ENCODE results near the gene MGAT3. TPM values are rescaled to one million over a fixed set of nuclear protein-coding genes. Genes with fewer than 3 reads are reported as not detected.

MGAT3 gene
- polyA plus RNA-seq, 1 of the 3 experiments (the other 2 are of a cell fraction) = 0.16 TPM

DNA sequence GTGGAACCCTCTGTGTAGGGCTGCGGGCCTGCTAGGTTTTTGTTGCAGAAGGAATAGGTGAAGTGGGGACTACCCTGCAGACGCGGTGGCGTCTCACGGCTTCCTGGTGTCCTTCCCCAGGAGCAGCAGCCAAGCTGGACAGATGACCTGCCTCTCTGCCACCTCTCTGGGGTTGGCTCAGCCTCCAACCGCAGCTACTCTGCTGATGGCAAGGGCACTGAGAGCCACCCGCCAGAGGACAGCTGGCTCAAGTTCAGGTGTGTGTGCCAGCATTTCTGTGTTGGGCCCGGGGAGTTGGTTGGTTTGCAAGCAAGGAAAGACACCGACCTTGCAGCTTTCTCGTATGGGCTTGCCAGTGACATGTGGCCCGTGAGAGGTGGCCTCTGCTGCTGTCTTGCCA lies 41.9 kb upstream of the MGAT3 start:
- no peaks in the 10 kb centered on the region for H3K9me2 ChIP-seq
- no peaks in the 10 kb centered on the region for H3K27me3 ChIP-seq (ENCODE audit: insufficient read depth)
- no peaks in the 10 kb centered on the region; a peak in 1 of 4 replicates for H3K4me1 ChIP-seq (ENCODE audit: control insufficient read depth in 1 of 2, insufficient read depth in 2 of 2, low read depth in 1 of 2, low read length in 1 of 2)
- WGBS (ENCODE audit: low lambda C conversion rate) = no CpG with 5 or more reads among the region's 11 CpGs
- H2AFZ ChIP-seq (ENCODE audit: low read depth) = no peak overlapping the region
- H3K79me2 ChIP-seq (ENCODE audit: insufficient read depth) = no peaks in the 10 kb centered on the region
- no peak overlapping the region for H3K27ac ChIP-seq (ENCODE audit: low read depth in 2 of 2, low read length in 1 of 2)
- no peaks in the 10 kb centered on the region for H3K9me3 ChIP-seq
- no peak overlapping the region for H3K4me3 ChIP-seq (ENCODE audit: low read depth in 2 of 2, low read length in 1 of 2)
- ChIA-PET CTCF (interaction anchor here (1.1 kb wide), 1 partner anchor 21 kb away, joined by 3 read pairs; no protein-coding TSS in a partner anchor), POLR2A (no interaction called here)
- H4K20me1 ChIP-seq (ENCODE audit: insufficient read depth) = no peaks in the 10 kb centered on the region
- no peaks in the 10 kb centered on the region for H3F3A ChIP-seq (replicated peaks; ENCODE audit: insufficient read depth)
- no peak for DNase-seq
- H3K9ac ChIP-seq = no peak overlapping the region
- no peak for TF ChIP-seq JUND (IDR thresholded peaks at IDR 0.05)
- TF ChIP-seq NFIC (IDR thresholded peaks at IDR 0.05; ENCODE audit: borderline replicate concordance) = no peak
- no peak for TF ChIP-seq RCOR1 (IDR thresholded peaks at IDR 0.05; ENCODE audit: low read length)
- TF ChIP-seq YY1 (IDR thresholded peaks at IDR 0.05; ENCODE audit: low read depth) = no peak
- TF ChIP-seq TEAD4 (IDR thresholded peaks at IDR 0.05; ENCODE audit: borderline replicate concordance, insufficient read depth) = no peak
- TF ChIP-seq MXI1 (IDR thresholded peaks at IDR 0.05; ENCODE audit: low read depth, low read length) = no peak
- TF ChIP-seq, protein P1, sequence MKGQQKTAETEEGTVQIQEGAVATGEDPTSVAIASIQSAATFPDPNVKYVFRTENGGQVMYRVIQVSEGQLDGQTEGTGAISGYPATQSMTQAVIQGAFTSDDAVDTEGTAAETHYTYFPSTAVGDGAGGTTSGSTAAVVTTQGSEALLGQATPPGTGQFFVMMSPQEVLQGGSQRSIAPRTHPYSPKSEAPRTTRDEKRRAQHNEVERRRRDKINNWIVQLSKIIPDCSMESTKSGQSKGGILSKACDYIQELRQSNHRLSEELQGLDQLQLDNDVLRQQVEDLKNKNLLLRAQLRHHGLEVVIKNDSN (IDR thresholded peaks at IDR 0.05; ENCODE audit: borderline replicate concordance, low read depth) = no peak
- no peak for TF ChIP-seq USF2 (IDR thresholded peaks at IDR 0.05; ENCODE audit: borderline replicate concordance, low read depth, low read length)
- TF ChIP-seq FOSL2 (IDR thresholded peaks at IDR 0.05; ENCODE audit: borderline replicate concordance, low read depth) = no peak
- TF ChIP-seq, protein P2, sequence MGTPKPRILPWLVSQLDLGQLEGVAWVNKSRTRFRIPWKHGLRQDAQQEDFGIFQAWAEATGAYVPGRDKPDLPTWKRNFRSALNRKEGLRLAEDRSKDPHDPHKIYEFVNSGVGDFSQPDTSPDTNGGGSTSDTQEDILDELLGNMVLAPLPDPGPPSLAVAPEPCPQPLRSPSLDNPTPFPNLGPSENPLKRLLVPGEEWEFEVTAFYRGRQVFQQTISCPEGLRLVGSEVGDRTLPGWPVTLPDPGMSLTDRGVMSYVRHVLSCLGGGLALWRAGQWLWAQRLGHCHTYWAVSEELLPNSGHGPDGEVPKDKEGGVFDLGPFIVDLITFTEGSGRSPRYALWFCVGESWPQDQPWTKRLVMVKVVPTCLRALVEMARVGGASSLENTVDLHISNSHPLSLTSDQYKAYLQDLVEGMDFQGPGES (IDR thresholded peaks at IDR 0.05; ENCODE audit: low read depth, low read length) = no peak
- no peak overlapping the region for H3K4me2 ChIP-seq
- no peaks in the 10 kb centered on the region for H3K36me3 ChIP-seq (replicated peaks in 1 of 2; ENCODE audit: control insufficient read depth in 1 of 2, insufficient read depth in 2 of 2, low read length in 1 of 2)

DNA sequence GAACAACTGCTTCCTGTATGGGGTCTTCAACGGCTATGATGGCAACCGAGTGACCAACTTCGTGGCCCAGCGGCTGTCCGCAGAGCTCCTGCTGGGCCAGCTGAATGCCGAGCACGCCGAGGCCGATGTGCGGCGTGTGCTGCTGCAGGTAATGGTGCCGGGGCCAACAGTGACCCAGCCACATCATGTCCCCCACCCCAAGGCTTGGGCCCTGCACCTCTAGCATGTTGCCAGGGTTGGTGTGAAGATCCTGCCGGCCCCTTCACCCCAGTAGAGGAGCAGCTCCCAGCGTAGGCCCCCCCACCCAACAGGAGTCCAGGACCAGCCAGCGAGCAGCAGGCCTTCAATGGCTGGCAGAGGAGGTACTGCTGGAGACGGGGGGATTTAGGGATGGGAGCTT lies 41.3 kb upstream of the MGAT3 start:
- CTCF ChIA-PET = interaction anchor here (1.1 to 1.9 kb wide), 2 partner anchors 16 to 21 kb away, joined by 3 to 7 read pairs; partner anchors contain the start of gene TAB1
- no peaks in the 10 kb centered on the region for H4K20me1 ChIP-seq (ENCODE audit: insufficient read depth)
- 100% methylated on average over 4 of the region's 16 CpGs for WGBS (ENCODE audit: low lambda C conversion rate)
- H3K79me2 ChIP-seq (ENCODE audit: insufficient read depth) = no peaks in the 10 kb centered on the region
- POLR2A ChIA-PET = no interaction called here
- H3F3A ChIP-seq (replicated peaks; ENCODE audit: insufficient read depth) = no peaks in the 10 kb centered on the region
- H3K9me2 ChIP-seq = no peaks in the 10 kb centered on the region
- no peak overlapping the region for H3K27ac ChIP-seq (ENCODE audit: low read depth in 2 of 2, low read length in 1 of 2)
- peaks cover 0 to 2% of the 10 kb centered on the region in 2 experiments for H3K36me3 ChIP-seq (replicated peaks in 1 of 2; ENCODE audit: control insufficient read depth in 1 of 2, insufficient read depth in 2 of 2, low read length in 1 of 2)
- H3K4me3 ChIP-seq (ENCODE audit: low read depth in 2 of 2, low read length in 1 of 2) = no peak overlapping the region
- no peaks in the 10 kb centered on the region for H3K9me3 ChIP-seq
- no peak overlapping the region for H3K9ac ChIP-seq
- no peak overlapping the region for H2AFZ ChIP-seq (ENCODE audit: low read depth)
- no peak for DNase-seq
- TF ChIP-seq MEF2A (IDR thresholded peaks at IDR 0.05; ENCODE audit: borderline replicate concordance, low read depth) (no peak), CHD2 (IDR thresholded peaks at IDR 0.05; ENCODE audit: low read length, partially characterized antibody) (no peak), RFX5 (IDR thresholded peaks at IDR 0.05; ENCODE audit: low read length) (no peak), TEAD4 (IDR thresholded peaks at IDR 0.05; ENCODE audit: borderline replicate concordance, insufficient read depth) (no peak), FOSL2 (IDR thresholded peaks at IDR 0.05; ENCODE audit: borderline replicate concordance, low read depth) (no peak), NFIC (IDR thresholded peaks at IDR 0.05; ENCODE audit: borderline replicate concordance) (no peak), FOXJ3 (CRISPR knock-in tag; IDR thresholded peaks at IDR 0.05) (no peak), SIN3A (IDR thresholded peaks at IDR 0.05; ENCODE audit: borderline replicate concordance, low read depth, low read length) (no peak), CTCF (IDR thresholded peaks at IDR 0.05) (no peak), YY1 (IDR thresholded peaks at IDR 0.05; ENCODE audit: low read depth) (no peak), RCOR1 (IDR thresholded peaks at IDR 0.05; ENCODE audit: low read length) (no peak), MAX (IDR thresholded peaks at IDR 0.05; ENCODE audit: low read depth) (no peak), ELF1 (IDR thresholded peaks at IDR 0.05) (no peak), FOXM1 (IDR thresholded peaks at IDR 0.05; ENCODE audit: low read depth) (no peak)
- TF ChIP-seq, protein P2 (IDR thresholded peaks at IDR 0.05; ENCODE audit: low read depth, low read length) = no peak
- TF ChIP-seq, protein P1 (IDR thresholded peaks at IDR 0.05; ENCODE audit: borderline replicate concordance, low read depth) = no peak
- no peaks in the 10 kb centered on the region for H3K27me3 ChIP-seq (ENCODE audit: insufficient read depth)
- H3K4me2 ChIP-seq = no peak overlapping the region
- no peaks in the 10 kb centered on the region; a peak in 1 of 4 replicates for H3K4me1 ChIP-seq (ENCODE audit: control insufficient read depth in 1 of 2, insufficient read depth in 2 of 2, low read depth in 1 of 2, low read length in 1 of 2)

Data from SK-N-SH (cell line).